ENCODE measurements around the gene ATP4B. TPM values are rescaled to one million over a fixed set of nuclear protein-coding genes. Genes with fewer than 3 reads are reported as not detected.

Gene ATP4B
- total and polyA plus RNA-seq, 11 donors = not detected

DNA sequence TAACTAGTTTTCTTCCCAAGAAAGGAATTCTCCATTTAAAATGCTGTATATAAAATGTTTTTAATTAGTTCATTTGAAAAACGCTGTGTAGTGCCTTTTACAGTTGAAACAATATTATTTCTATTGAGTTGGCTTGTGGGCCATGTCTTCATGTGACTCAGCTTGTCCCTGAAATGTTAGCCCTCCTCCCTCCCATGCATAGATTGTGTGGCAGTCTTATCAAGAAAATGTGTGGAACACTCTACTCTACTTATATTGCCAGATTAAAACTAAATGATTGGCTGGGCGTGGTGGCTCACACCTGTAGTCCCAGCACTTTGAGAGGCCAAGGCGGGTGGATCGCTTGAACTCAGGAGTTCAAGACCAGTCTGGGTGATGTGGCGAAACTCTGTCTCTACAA lies 40.0 kb downstream of the ATP4B start:
- Histone ChIP-seq H3K27ac (no peak overlapping the region), H3K4me3 (no peak overlapping the region), H3K36me3 (peaks cover 0 to 10% (median under 1%) of the 10 kb centered on the region in 9 donors), H3K9me3 (no peaks in the 10 kb centered on the region), H3K27me3 (no peaks in the 10 kb centered on the region), H3K4me1 (peaks cover 0 to 21% (median 0%) of the 10 kb centered on the region in 12 donors)
- 92 to 95% (median 94%) methylated on average over 5 of the region's 5 CpGs for WGBS, 4 donors
- ATAC-seq = no peak
- no peak for TF ChIP-seq POLR2A (IDR thresholded peaks at IDR 0.05)
- TF ChIP-seq, protein P1, sequence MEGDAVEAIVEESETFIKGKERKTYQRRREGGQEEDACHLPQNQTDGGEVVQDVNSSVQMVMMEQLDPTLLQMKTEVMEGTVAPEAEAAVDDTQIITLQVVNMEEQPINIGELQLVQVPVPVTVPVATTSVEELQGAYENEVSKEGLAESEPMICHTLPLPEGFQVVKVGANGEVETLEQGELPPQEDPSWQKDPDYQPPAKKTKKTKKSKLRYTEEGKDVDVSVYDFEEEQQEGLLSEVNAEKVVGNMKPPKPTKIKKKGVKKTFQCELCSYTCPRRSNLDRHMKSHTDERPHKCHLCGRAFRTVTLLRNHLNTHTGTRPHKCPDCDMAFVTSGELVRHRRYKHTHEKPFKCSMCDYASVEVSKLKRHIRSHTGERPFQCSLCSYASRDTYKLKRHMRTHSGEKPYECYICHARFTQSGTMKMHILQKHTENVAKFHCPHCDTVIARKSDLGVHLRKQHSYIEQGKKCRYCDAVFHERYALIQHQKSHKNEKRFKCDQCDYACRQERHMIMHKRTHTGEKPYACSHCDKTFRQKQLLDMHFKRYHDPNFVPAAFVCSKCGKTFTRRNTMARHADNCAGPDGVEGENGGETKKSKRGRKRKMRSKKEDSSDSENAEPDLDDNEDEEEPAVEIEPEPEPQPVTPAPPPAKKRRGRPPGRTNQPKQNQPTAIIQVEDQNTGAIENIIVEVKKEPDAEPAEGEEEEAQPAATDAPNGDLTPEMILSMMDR (IDR thresholded peaks at IDR 0.05) = no peak
- intact Hi-C loops (cut with DNase I) = no loop called here
- DNase-seq = peak in 1 of 5 donors; percentile 2

DNA sequence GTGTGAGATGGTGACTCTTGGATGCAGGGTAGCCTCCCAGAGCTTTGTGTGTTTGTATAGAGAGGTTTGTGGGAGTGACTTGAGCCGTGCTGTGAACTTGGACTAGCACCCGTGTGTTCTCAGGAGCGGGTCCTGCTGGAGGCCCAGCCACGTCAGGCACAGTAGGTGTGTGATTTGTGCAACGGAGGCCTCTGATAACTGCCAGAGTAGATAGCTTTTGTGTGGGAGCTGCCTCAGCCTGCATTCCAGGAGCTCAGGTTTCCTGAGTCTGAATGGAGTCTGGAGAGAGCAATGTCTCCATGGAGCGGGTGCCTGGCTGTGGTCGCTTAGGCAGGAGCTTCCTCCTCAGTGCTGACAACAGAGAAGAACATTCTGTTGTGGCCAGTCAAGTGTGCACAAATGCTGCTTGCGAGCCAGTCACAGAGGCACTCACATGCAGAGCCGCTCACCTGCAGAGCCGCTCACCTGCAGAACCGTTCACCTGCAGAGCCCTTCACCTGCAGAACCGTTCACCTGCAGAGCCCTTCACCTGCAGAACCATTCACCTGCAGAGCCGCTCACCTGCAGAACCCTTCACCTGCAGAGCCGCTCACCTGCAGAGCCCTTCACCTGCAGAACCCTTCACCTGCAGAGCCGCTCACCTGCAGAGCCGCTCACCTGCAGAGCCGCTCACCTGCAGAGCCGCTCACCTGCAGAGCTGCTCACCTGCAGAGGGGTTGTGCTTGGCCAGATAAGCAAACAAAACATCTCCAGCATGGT lies 40.8 kb downstream of the ATP4B start:
- ATAC-seq = peak in 1 of 4 donors; percentile 42
- Histone ChIP-seq H3K27me3 (no peaks in the 10 kb centered on the region), H3K4me1 (peaks cover 0 to 21% (median 0%) of the 10 kb centered on the region in 12 donors), H3K4me3 (no peak overlapping the region), H3K9me3 (no peaks in the 10 kb centered on the region), H3K27ac (peak overlapping the region in 1 of 12 donors; percentile 58), H3K36me3 (peaks cover 0 to 17% (median 0%) of the 10 kb centered on the region in 9 donors)
- intact Hi-C loops (cut with DNase I) = no loop called here
- WGBS, 4 donors = 71 to 77% (median 74%) methylated on average over 14 to 18 of the region's 18 CpGs
- peak in 2 of 5 donors; percentile 6 to 44 for DNase-seq
- TF ChIP-seq, protein P1 (IDR thresholded peaks at IDR 0.05) = no peak
- TF ChIP-seq POLR2A (IDR thresholded peaks at IDR 0.05) = no peak

DNA sequence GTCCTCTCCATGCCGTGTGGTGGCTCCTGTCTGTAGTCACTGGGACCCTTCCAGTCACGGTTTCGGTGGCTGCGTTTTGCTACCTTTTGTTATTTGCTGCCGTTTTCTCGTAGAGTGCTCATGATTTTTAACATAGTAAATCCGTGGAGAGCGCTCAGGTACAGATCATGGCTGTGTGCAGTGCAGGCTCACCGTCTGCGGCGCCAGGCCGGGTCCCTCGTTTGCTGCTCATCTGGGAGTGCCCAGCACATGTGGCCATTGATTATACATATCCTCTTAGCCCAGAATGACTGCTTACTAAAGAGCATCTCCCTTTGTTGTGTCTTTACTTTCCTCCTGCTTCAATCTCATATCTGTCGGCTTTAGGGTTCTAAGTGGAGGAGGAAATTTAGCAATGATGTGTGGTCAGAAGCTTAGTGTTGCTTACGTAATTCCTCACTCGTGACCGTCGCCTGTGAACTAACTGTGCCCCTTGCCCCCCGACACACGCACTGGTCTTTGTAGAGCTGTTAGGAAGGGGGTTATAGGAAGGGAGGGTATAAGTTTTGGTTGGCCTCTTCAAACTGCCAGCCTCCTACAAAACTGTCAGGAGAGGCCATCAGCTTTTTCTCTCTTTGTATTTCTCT lies 41.6 kb downstream of the ATP4B start:
- H3K4me3 ChIP-seq = no peak overlapping the region
- peaks cover 0 to 21% (median 0%) of the 10 kb centered on the region in 12 donors for H3K4me1 ChIP-seq
- TF ChIP-seq, protein P1 (IDR thresholded peaks at IDR 0.05) = no peak
- TF ChIP-seq POLR2A (IDR thresholded peaks at IDR 0.05) = no peak
- peaks cover 0 to 24% (median 4%) of the 10 kb centered on the region in 9 donors for H3K36me3 ChIP-seq
- peak in 1 of 5 donors; percentile 15 for DNase-seq
- 86 to 90% (median 88%) methylated on average over 20 of the region's 20 CpGs for WGBS, 4 donors
- ATAC-seq = peak in 1 of 4 donors; percentile 47
- H3K27me3 ChIP-seq = no peaks in the 10 kb centered on the region
- no peaks in the 10 kb centered on the region for H3K9me3 ChIP-seq
- intact Hi-C loops (cut with DNase I) = no loop called here
- H3K27ac ChIP-seq = peak overlapping the region in 1 of 12 donors; percentile 58

DNA sequence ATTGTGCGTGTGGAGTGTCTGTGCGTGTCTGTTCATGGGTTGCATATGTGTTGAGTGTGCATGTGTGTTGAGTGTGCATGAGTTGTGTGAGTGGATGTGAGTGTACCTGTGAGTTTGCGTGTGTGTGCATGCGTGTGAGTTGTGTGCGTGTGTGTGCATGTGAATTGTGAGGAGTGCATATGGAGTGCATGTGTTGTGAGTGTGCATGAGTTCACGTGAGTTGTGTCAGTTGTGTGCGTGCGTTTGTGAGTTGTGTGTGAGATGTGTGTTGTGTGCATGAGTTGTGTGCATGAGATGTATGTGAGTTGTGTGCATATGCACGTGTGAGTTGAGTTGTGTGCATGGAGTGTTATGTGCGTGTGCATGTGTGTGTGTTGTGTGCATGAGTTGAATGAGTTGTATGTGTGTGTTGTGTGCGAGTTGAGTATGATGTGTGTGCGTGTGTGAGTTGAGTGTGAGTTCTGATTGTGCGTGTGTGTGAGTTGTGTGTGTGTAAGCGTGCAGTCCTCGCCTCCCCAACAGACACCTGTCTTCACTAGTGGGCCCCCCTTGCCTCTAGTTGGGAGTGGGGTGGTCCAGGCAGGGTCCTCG lies 44.1 kb downstream of the ATP4B start:
- intact Hi-C loops (cut with DNase I) = no loop called here
- H3K9me3 ChIP-seq = no peaks in the 10 kb centered on the region
- H3K36me3 ChIP-seq = peaks cover 0 to 33% (median 9%) of the 10 kb centered on the region in 9 donors
- DNase-seq (no peak), ATAC-seq (no peak)
- H3K4me1 ChIP-seq = peaks cover 0 to 21% (median 0%) of the 10 kb centered on the region in 12 donors
- WGBS, 4 donors = 96 to 97% (median 97%) methylated on average over 16 of the region's 16 CpGs
- no peaks in the 10 kb centered on the region for H3K27me3 ChIP-seq
- no peak for TF ChIP-seq POLR2A (IDR thresholded peaks at IDR 0.05)
- no peak overlapping the region for H3K27ac ChIP-seq
- no peak overlapping the region for H3K4me3 ChIP-seq
